SK-N-SH treated with all-trans-retinoic acid at 6 μM for 48 hours (cell line): ENCODE measurements around the gene LRP8.
A peak's percentile ranks its signal among the peaks of the same experiment; 100 is the strongest.

Experiments used
- ATAC-seq: fragments of 200-7000 bp; cut with Tn5 transposase; 3 replicates; pipeline ENCODE4 v1.9.1; 2020; ENCODE audit warnings: mild to moderate bottlenecking, moderate library complexity
- ARNTL ChIP-seq: fragments of 450-650 bp; formaldehyde crosslinking; IDR thresholded peaks from 2 replicates; pipeline ENCODE4 v1.5.0; 2020; ENCODE audit warnings: low read depth, mild to moderate bottlenecking, moderate library complexity, borderline replicate concordance
- BACH2 ChIP-seq: fragments of 250-450 bp; sonication (Bioruptor Pico); IDR thresholded peaks from 2 replicates; pipeline ENCODE4 v1.9.0; 2021; ENCODE audit warnings: mild to moderate bottlenecking, borderline replicate concordance
- CREB5 ChIP-seq: fragments of 250-450 bp; sonication (Bioruptor Pico); IDR thresholded peaks from 2 replicates; pipeline ENCODE4 v1.5.1; 2020; ENCODE audit warnings: low read depth, mild to moderate bottlenecking, moderate library complexity
- CSRNP3 ChIP-seq: fragments of 250-450 bp; sonication (Bioruptor Pico); IDR thresholded peaks from 2 replicates; pipeline ENCODE4 v1.5.1; 2021; ENCODE audit warnings: mild to moderate bottlenecking, moderate library complexity
- ESRRG ChIP-seq: fragments of 250-450 bp; sonication (Bioruptor Pico); IDR thresholded peaks from 2 replicates; pipeline ENCODE4 v1.6.1; 2021; ENCODE audit warnings: mild to moderate bottlenecking
- GLIS3 ChIP-seq: fragments of 250-450 bp; sonication (Bioruptor Pico); IDR thresholded peaks from 2 replicates; pipeline ENCODE4 v1.5.0; 2020; ENCODE audit warnings: mild to moderate bottlenecking, moderate library complexity
- ISL1 ChIP-seq: fragments of 250-450 bp; sonication (Bioruptor Pico); IDR thresholded peaks from 2 replicates; pipeline ENCODE4 v2.1.2; 2022; ENCODE audit warnings: mild to moderate bottlenecking, moderate library complexity
- OSR1 ChIP-seq: fragments of 250-450 bp; sonication (Bioruptor Pico); IDR thresholded peaks from 2 replicates; pipeline ENCODE4 v1.8.0; 2022; ENCODE audit warnings: moderate library complexity, mild to moderate bottlenecking, inconsistent platforms
- PATZ1 ChIP-seq: fragments of 250-450 bp; sonication (Bioruptor Pico); IDR thresholded peaks from 2 replicates; pipeline ENCODE4 v1.8.0; 2020; ENCODE audit warnings: mild to moderate bottlenecking, moderate library complexity, borderline replicate concordance
- POU6F1 ChIP-seq: fragments of 250-450 bp; sonication (Bioruptor Pico); IDR thresholded peaks from 2 replicates; pipeline ENCODE4 v1.8.0; 2021; ENCODE audit warnings: low read depth, mild to moderate bottlenecking, moderate library complexity, borderline replicate concordance
- PPARA ChIP-seq: fragments of 250-450 bp; sonication (Bioruptor Pico); IDR thresholded peaks from 2 replicates; pipeline ENCODE4 v1.5.0; 2020; ENCODE audit warnings: mild to moderate bottlenecking, borderline replicate concordance
- RARB ChIP-seq: fragments of 250-450 bp; sonication (Bioruptor Pico); IDR thresholded peaks from 2 replicates; pipeline ENCODE4 v1.8.0; 2021; ENCODE audit warnings: mild to moderate bottlenecking, moderate library complexity
- SNAI2 ChIP-seq: fragments of 250-450 bp; sonication (Bioruptor Pico); IDR thresholded peaks from 2 replicates; pipeline ENCODE4 v1.5.0; 2020; ENCODE audit warnings: mild to moderate bottlenecking, moderate library complexity
- TCF4 ChIP-seq: fragments of 250-450 bp; sonication (Bioruptor Pico); IDR thresholded peaks from 2 replicates; pipeline ENCODE4 v1.8.0; 2021; ENCODE audit warnings: mild to moderate bottlenecking, moderate library complexity, borderline replicate concordance
- TOX ChIP-seq: fragments of 250-450 bp; sonication (Bioruptor Pico); IDR thresholded peaks from 2 replicates; pipeline ENCODE4 v1.8.0; 2021; ENCODE audit warnings: mild to moderate bottlenecking, moderate library complexity, borderline replicate concordance
- TSHZ2 ChIP-seq: fragments of 250-450 bp; sonication (Bioruptor Pico); IDR thresholded peaks from 2 replicates; pipeline ENCODE4 v1.5.0; 2020; ENCODE audit warnings: mild to moderate bottlenecking, moderate library complexity
- ZC3H10 ChIP-seq: fragments of 250-450 bp; sonication (Bioruptor Pico); IDR thresholded peaks from 2 replicates; pipeline ENCODE4 v1.5.1; 2021; ENCODE audit warnings: mild to moderate bottlenecking, moderate library complexity
- ZFP3 ChIP-seq: fragments of 250-450 bp; sonication (Bioruptor Pico); IDR thresholded peaks from 2 replicates; pipeline ENCODE4 v1.5.0; 2020; ENCODE audit warnings: mild to moderate bottlenecking, moderate library complexity
- ZFP30 ChIP-seq: fragments of 450-650 bp; formaldehyde crosslinking; IDR thresholded peaks from 2 replicates; pipeline ENCODE4 v1.5.0; 2022; ENCODE audit warnings: mild to moderate bottlenecking, moderate library complexity
- ZNF565 ChIP-seq: fragments of 450-650 bp; formaldehyde crosslinking; conservative IDR thresholded peaks from 2 replicates; pipeline ENCODE4 v1.5.0; 2020; ENCODE audit warnings: low read depth, mild to moderate bottlenecking, moderate library complexity
- ZNF70 ChIP-seq: fragments of 450-650 bp; formaldehyde crosslinking; IDR thresholded peaks from 2 replicates; pipeline ENCODE4 v1.5.0; 2020; ENCODE audit warnings: mild to moderate bottlenecking, moderate library complexity

LRP8 gene

GRCh38 chr1:53315456-53316423 lies 12.1 kb downstream of the LRP8 start:
- ATAC-seq = peak; percentile 56
- TF ChIP-seq ZFP30 (CRISPR knock-in tag) = no peak
- no peak for TF ChIP-seq ZNF70 (CRISPR knock-in tag)
- no peak for TF ChIP-seq GLIS3 (CRISPR knock-in tag)
- TF ChIP-seq ISL1 (CRISPR knock-in tag) = no peak
- no peak for TF ChIP-seq CSRNP3 (CRISPR knock-in tag)
- no peak for TF ChIP-seq ZC3H10
- no peak for TF ChIP-seq POU6F1 (CRISPR knock-in tag)
- TF ChIP-seq TSHZ2 (CRISPR knock-in tag) = no peak
- no peak for TF ChIP-seq ZFP3 (CRISPR knock-in tag)
- no peak for TF ChIP-seq ZNF565 (CRISPR knock-in tag)
- TF ChIP-seq PATZ1 = no peak
- TF ChIP-seq ESRRG (CRISPR knock-in tag) = no peak
- TF ChIP-seq ARNTL = no peak
- TF ChIP-seq TOX = no peak
- no peak for TF ChIP-seq BACH2 (CRISPR knock-in tag)
- no peak for TF ChIP-seq OSR1 (CRISPR knock-in tag)
- TF ChIP-seq SNAI2 (CRISPR knock-in tag) = no peak
- TF ChIP-seq PPARA = no peak

GRCh38 chr1:53315046-53315445 lies 12.8 kb downstream of the LRP8 start:
- no peak for TF ChIP-seq ZC3H10
- ATAC-seq = no peak

- TF ChIP-seq RARB (no peak), TCF4 (CRISPR knock-in tag) (no peak)
- ATAC-seq = no peak
Measured at GRCh38 chr1:53314606-53315005, 13.3 kb downstream of the LRP8 start.

GRCh38 chr1:53314096-53314495 lies 13.8 kb downstream of the LRP8 start:
- no peak for ATAC-seq
- TF ChIP-seq GLIS3 (CRISPR knock-in tag) = no peak
- TF ChIP-seq ZC3H10 = no peak
- TF ChIP-seq ZNF70 (CRISPR knock-in tag) = no peak
- no peak for TF ChIP-seq CREB5 (CRISPR knock-in tag)
- no peak for TF ChIP-seq OSR1 (CRISPR knock-in tag)
- no peak for TF ChIP-seq ESRRG (CRISPR knock-in tag)
- no peak for TF ChIP-seq ARNTL
- no peak for TF ChIP-seq TSHZ2 (CRISPR knock-in tag)
- TF ChIP-seq RARB = no peak
- TF ChIP-seq PPARA = no peak
- no peak for TF ChIP-seq ISL1 (CRISPR knock-in tag)
- TF ChIP-seq CSRNP3 (CRISPR knock-in tag) = no peak
